NCI-H128 (cell line): ENCODE measurements around the gene MPDU1.
A peak's percentile ranks its signal among the peaks of the same experiment; 100 is the strongest.

Experiments used
- DNase-seq: peaks from one replicate; lab custom pipeline; 2025; ENCODE audit not compliant: unreplicated experiment; lab: John Stamatoyannopoulos, UW

MPDU1 gene

DNA sequence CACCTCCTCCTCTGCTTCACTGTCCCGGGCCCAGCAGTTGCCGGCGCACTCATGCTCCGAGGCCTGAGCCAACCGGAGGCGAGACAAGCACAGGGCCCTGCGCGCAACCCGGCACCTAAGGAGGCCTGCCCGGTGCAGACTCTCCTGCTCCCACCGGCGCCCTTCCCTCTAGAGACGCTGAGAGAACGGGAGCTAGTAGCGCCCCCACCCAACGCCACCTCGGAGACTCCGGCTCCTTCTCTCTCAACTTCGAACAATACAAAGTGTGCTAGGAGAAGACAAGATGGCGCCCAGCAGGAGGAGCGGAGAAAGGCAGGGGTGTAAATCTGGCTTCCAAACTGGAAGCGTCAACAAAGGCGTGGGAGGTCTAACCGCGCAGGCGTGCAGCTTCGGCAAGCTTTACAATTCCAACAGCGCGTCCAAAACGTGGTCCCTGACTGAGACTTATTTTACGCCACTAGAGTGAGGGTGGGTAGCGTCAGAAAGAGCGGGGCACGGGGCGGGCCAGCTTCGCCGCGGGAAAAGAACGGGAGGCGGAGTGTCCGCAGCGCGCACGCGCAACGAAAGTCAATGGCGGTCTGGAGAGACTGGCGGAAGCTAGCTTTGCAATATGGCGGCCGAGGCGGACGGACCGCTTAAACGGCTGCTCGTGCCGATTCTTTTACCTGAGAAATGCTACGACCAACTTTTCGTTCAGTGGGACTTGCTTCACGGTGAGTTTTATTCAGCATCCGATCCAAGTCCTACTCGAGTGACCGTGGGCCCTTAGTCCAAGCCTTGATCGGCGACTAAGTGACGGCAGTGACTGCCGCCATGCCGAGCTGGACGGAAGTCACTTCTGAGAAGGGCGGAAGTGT lies at the start of gene MPDU1:
Gene MPDU1 (plus strand): TSS at position 600 of the 857 bp plus-strand sequence. CDS start 11 bp downstream, at position 611.
- DNase-seq, result peak; percentile 94

GRCh38 chr17:7538050-7538449 lies 45.6 kb upstream of the MPDU1 start:
- no peak for DNase-seq

DNA sequence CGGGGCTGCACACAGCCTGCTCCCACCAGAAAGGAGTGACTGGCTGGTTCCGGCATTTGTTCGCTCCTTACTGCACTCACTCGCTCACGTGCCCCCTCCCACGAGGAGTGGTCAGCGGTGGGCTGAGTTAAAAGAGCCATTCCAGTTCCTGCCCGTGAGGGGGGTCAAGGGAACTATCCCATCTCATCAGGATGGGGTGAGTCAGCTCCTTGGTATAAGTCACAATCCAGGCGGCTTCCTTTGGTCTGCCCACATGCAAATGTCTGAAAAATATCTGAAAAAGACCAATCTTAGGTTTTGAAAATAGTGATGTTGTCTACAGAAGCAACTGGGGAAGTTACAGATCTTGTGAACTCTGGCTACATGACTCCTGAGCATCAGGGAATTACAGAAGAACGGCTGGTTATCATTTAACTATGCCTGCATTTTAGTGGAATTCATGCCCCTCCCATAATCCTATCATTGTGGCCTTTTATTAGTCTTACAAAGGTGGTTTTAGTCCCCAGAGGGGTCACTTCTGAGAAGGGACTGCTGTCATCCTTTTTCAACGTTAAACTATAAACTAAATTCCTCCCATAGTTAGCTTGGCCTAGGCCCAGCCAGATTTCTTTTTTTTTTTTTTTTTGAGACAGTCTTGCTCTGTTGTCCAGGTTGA lies 44.6 kb upstream of the MPDU1 start:
- no peak for DNase-seq

GRCh38 chr17:7541074-7541621 lies 42.5 kb upstream of the MPDU1 start:
- DNase-seq, result no peak

DNA sequence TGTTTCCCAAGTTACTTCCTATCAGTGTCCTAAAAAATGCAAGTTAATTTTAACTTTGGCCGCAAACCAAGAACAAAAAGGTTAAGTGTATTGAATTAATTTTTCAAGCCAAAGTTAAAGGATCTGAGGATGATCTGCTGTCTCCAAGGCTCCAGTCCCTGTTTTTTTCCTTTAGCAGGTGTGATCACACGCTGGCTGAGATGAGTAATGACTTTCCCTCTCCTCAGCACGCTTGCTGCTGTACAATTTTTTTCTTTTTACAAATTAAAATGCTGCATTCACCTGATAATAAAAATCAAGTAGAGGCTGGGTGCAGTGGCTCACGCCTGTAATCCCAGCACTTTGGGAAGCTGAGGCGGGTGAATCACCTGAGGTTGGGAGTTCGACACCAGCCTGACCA lies 38.7 kb upstream of the MPDU1 start:
- no peak for DNase-seq

DNA sequence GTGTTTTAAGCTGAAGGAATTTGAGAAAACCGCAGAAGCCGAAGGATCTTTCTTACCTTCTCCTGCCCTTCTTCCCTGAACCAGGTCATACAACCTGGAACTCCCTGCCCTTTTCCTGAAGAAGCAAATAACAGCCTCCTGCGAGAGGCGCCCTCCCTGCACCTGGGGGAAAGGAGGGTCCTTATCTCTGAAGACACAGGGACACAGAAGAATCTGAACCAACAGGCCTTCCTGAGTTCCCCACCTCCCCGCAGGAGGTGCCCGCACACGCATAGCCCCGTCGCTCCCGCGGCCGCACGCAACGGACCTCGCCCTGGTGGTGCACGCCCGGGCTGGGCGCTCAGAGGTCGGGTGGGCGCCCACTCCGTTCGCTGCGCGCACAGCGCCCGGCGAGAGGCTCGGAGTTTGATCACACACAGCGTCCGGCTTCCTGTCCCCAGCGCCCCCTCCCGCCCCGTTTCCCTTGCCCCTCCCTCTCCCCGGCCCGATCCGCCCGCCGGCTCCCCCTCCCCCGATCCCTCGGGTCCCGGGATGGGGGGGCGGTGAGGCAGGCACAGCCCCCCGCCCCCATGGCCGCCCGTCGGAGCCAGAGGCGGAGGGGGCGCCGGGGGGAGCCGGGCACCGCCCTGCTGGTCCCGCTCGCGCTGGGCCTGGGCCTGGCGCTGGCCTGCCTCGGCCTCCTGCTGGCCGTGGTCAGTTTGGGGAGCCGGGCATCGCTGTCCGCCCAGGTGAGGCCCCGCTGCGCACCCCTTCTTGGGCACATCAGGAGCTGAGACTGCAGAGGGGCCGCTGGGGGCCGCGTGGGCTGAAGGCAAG lies 34.9 kb upstream of the MPDU1 start, which contains the start of gene TNFSF12:
Gene TNFSF12 (plus strand): TSS at position 474 of the 816 bp plus-strand sequence. CDS start 96 bp downstream, at position 570.
- DNase-seq, result no peak

DNA sequence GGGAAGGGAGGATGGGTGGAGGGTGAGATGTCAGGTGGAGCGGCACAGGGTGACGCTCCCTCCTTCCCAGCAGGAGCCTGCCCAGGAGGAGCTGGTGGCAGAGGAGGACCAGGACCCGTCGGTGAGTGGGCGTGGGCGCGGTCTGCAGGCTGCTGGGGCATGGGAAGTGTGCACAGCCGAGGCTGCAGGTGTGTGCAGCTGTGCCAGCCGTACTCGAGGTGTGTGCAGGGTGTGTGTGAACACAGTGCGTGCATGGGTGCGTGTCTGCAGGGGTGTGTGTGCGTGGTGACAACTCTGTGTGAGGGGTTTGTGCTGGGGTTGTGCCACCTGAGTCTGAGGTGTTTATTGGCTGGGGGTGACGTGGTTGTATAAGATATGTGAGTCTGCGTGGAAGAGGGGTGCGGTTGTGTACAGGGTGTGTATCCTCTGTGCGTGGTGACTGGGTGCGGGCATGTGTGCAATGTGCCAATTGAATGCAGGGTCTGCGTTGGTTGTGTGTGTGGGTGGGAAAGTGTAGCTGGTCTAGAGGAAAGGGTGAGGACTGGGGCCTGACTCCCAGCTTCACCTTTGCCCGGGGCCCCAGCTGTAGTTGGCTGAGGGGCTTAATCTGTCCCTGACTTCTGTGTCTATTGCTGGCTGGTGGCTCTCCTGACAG lies 34.1 kb upstream of the MPDU1 start:
- no peak for DNase-seq

GRCh38 chr17:7550344-7550743 lies 33.3 kb upstream of the MPDU1 start:
- no peak for DNase-seq

DNA sequence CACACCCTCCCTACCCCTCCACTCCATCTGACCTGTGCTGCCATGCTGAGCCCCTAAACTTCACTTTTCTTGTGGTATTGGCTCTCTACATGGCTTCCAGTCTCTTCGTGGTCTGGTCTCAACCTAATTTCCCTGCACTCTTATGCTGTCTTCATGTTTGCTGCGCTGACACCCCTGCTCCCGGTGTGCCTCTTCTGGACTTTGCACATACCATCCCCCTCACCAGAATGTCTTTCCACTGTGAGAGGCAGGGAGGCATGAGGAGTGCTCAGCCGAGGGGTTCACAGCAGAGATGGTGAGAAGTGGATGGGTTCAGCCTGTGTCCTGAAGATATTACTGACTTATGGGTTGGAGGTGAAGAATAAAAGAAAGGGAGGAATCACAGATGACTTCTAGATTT lies 32.3 kb upstream of the MPDU1 start:
- DNase-seq, result no peak

DNA sequence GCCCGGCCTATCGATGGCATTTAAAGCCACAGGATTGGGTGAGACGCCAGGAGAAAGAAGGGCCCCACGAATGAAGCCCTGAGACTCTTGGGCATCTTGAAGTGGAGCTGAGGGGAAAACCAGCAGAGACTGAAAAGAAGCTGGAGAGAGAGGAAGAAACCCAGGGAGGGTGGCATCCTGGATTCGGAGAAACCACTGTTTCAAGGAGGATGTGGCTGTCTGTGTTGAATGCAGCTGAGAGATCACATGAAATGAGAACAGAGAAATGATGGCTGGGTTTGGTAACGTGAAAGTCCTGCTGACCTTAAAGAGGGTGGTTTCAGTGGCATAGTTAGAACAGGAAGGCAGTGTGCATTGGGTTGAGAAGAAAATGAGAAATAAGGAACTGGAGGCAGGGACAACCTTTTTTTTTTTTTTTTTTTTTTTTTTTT lies 31.0 kb upstream of the MPDU1 start:
- DNase-seq, result no peak

DNA sequence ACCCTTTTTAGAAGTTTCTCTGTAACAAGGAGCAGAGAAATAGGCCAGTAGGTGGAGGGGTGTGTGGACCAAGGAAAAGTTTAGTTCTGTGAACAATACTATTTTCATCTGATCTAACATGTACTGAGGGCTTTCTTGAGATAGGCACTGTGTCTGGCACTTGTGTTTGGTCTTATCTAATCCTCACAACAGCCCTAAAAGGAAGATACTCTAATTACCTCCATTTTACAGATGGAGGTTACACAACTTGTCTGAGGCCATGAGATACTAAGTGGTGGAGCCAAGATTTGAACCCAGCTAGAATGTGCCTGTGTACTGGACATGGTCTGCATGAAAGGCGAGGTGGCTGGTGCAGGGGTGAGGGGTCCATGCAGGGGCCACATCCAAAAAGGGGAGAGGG lies 30.3 kb upstream of the MPDU1 start:
- no peak for DNase-seq

DNA sequence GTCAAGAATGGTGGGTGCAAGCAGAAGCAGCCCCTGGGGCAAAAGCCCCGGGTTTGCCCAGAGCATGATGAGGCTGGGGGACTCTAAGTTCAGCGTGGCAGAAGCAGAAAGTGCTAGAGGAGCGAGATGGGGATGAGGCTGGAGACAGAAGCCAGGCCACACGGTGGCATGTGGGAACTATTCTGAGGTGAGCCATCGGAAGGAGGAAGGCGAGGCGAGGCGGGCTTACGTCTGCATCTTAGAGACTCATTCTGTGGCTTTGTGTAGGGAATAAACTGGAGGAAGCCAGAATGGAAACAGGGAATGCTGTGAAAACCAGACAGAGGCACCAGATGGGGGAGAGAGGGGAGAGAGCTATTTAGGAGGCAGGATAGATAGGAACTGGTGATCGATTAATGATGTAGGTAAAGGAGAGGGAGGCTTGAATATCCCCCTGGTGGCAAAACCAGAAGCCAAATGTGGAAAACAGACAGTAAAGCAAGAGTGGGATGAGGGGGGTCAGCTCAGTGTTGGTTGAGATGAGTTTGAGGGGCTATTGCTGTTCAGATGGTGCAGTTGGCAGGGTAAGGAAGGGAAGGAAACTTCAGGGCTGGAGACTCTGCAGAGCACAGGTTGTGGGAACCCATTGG lies 28.2 kb upstream of the MPDU1 start:
- DNase-seq, result no peak

DNA sequence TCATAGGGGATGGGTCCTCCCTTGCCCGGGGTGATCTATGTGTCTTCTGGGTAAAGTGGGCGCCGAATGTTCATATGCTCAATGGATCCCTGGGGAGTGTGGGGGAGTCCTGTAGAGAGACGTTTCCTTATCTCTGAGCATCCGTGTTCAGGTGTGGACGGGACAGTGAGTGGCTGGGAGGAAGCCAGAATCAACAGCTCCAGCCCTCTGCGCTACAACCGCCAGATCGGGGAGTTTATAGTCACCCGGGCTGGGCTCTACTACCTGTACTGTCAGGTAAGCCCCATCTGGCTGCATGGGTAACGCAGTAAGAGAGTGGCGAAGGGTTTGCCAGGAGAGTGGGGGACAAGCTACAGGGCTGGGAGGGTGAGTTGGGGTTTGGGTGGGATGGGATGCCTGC lies 27.0 kb upstream of the MPDU1 start:
- DNase-seq, result no peak

DNA sequence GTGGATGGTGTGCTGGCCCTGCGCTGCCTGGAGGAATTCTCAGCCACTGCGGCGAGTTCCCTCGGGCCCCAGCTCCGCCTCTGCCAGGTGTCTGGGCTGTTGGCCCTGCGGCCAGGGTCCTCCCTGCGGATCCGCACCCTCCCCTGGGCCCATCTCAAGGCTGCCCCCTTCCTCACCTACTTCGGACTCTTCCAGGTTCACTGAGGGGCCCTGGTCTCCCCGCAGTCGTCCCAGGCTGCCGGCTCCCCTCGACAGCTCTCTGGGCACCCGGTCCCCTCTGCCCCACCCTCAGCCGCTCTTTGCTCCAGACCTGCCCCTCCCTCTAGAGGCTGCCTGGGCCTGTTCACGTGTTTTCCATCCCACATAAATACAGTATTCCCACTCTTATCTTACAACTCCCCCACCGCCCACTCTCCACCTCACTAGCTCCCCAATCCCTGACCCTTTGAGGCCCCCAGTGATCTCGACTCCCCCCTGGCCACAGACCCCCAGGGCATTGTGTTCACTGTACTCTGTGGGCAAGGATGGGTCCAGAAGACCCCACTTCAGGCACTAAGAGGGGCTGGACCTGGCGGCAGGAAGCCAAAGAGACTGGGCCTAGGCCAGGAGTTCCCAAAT lies 26.4 kb upstream of the MPDU1 start:
- DNase-seq, result no peak

- DNase-seq, result no peak
Observed at GRCh38 chr17:7557775-7558543, 25.7 kb upstream of the MPDU1 start.

DNA sequence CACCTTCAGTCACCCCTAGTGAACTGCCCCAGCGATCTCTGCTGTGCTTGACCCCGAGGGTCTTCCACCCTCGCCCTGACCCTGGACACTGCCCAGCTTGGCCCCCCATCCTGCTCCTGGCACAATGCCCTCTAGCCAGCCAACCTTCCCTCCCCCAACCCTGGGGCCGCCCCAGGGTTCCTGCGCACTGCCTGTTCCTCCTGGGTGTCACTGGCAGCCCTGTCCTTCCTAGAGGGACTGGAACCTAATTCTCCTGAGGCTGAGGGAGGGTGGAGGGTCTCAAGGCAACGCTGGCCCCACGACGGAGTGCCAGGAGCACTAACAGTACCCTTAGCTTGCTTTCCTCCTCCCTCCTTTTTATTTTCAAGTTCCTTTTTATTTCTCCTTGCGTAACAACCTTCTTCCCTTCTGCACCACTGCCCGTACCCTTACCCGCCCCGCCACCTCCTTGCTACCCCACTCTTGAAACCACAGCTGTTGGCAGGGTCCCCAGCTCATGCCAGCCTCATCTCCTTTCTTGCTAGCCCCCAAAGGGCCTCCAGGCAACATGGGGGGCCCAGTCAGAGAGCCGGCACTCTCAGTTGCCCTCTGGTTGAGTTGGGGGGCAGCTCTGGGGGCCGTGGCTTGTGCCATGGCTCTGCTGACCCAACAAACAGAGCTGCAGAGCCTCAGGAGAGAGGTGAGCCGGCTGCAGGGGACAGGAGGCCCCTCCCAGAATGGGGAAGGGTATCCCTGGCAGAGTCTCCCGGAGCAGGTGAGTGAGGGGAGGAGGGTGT lies 24.9 kb upstream of the MPDU1 start, which contains the start of gene TNFSF13:
Gene TNFSF13 (plus strand): TSS at position 207 of the 776 bp plus-strand sequence. CDS start 290 bp downstream, at position 497.
- DNase-seq, result no peak

DNA sequence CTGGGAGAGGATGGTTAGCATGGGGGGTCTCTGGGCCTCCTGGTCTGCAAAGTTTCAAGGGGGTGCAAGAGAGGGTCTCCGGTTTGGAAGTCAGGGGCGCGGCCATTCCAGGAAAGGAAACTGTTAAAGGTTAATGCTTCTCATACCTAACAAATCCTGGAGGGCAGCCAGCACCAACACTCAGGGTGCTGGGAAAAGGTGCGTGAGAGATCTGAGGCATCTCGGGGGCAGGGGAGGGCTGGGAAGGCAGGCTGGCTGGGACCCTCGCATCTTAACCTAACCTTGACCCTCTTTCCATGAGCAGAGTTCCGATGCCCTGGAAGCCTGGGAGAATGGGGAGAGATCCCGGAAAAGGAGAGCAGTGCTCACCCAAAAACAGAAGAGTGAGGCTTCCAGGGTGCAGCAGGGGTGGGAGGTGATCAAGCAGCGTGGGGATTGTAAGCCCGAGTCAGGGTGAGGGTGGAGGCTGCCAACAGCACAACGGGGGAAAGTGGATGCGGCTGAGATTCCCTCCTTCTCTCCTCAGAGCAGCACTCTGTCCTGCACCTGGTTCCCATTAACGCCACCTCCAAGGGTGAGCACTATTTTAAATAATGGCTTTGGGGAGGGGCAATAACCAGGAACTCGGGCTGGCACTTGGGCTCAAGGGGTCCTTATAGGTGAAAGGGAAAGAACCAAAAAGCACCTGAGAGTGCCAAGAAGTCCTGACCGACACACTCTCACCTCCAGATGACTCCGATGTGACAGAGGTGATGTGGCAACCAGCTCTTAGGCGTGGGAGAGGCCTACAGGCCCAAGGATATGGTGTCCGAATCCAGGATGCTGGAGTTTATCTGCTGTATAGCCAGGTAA lies 24.1 kb upstream of the MPDU1 start:
- DNase-seq, result no peak
